ENCODE measurements around the gene RPGRIP1.
"Not testable (repeated sequence)": the region's sequence is repeated elsewhere in the genome, so short reads cannot be mapped to it uniquely, and the experiment has no call there.

Gene RPGRIP1

GRCh38 chr14:21258005-21258888 lies 21.6 kb upstream of the RPGRIP1 start:
- in situ Hi-C loops (cut with MboI; ENCODE audit: low sequenced_read_pairs) = no loop called here

- in situ Hi-C loops (cut with MboI; ENCODE audit: low sequenced_read_pairs) = no loop called here
These were observed 20.7 kb upstream of the RPGRIP1 start for GRCh38 chr14:21258889-21259787.

GRCh38 chr14:21261824-21262223 lies 18.1 kb upstream of the RPGRIP1 start:
- in situ Hi-C loops (cut with MboI; ENCODE audit: low sequenced_read_pairs) = no loop called here

- in situ Hi-C loops (cut with MboI; ENCODE audit: low sequenced_read_pairs) = no loop called here
These were observed 17.5 kb upstream of the RPGRIP1 start for GRCh38 chr14:21262410-21262809.

GRCh38 chr14:21263284-21264024 lies 16.4 kb upstream of the RPGRIP1 start:
- in situ Hi-C loops (cut with MboI; ENCODE audit: low sequenced_read_pairs) = no loop called here

- in situ Hi-C loops (cut with MboI; ENCODE audit: low sequenced_read_pairs) = no loop called here
These were observed 15.7 kb upstream of the RPGRIP1 start for GRCh38 chr14:21264025-21264801.

- in situ Hi-C loops (cut with MboI; ENCODE audit: low sequenced_read_pairs) = no loop called here
These were observed 12.4 kb upstream of the RPGRIP1 start for GRCh38 chr14:21267431-21267845.

GRCh38 chr14:21267886-21268616 lies 11.8 kb upstream of the RPGRIP1 start:
- in situ Hi-C loops (cut with MboI; ENCODE audit: low sequenced_read_pairs) = no loop called here

- in situ Hi-C loops (cut with MboI; ENCODE audit: low sequenced_read_pairs) = no loop called here
These were observed 11.1 kb upstream of the RPGRIP1 start for GRCh38 chr14:21268617-21269251.

- in situ Hi-C loops (cut with MboI; ENCODE audit: low sequenced_read_pairs) = no loop called here
These were observed 10.4 kb upstream of the RPGRIP1 start, which contains the start of gene HNRNPC for GRCh38 chr14:21269252-21270046. Gene HNRNPC, minus strand, starts transcription at chr14:21269442. Its CDS starts 35,249 bp downstream, at chr14:21234193.

GRCh38 chr14:21272661-21273060 lies 7.2 kb upstream of the RPGRIP1 start:
- in situ Hi-C loops (cut with MboI; ENCODE audit: low sequenced_read_pairs) = not testable (repeated sequence)

GRCh38 chr14:21275261-21275858 lies 4.5 kb upstream of the RPGRIP1 start:
- in situ Hi-C loops (cut with MboI; ENCODE audit: low sequenced_read_pairs) = no loop called here

- in situ Hi-C loops (cut with MboI; ENCODE audit: low sequenced_read_pairs) = no loop called here
These were observed 1.3 kb upstream of the RPGRIP1 start for GRCh38 chr14:21278632-21279031.

GRCh38 chr14:21281917-21282316 lies 2.0 kb downstream of the RPGRIP1 start:
- in situ Hi-C loops (cut with MboI; ENCODE audit: low sequenced_read_pairs) = not testable (repeated sequence)

- in situ Hi-C loops (cut with MboI; ENCODE audit: low sequenced_read_pairs) = not testable (repeated sequence)
These were observed 6.6 kb downstream of the RPGRIP1 start for GRCh38 chr14:21286516-21286915.

GRCh38 chr14:21287168-21287567 lies 7.3 kb downstream of the RPGRIP1 start:
- in situ Hi-C loops (cut with MboI; ENCODE audit: low sequenced_read_pairs) = no loop called here

GRCh38 chr14:21294026-21294425 lies 14.1 kb downstream of the RPGRIP1 start:
- in situ Hi-C loops (cut with MboI; ENCODE audit: low sequenced_read_pairs) = not testable (repeated sequence)

- in situ Hi-C loops (cut with MboI; ENCODE audit: low sequenced_read_pairs) = no loop called here
These were observed 18.5 kb downstream of the RPGRIP1 start for GRCh38 chr14:21298358-21298757.

Measured in hTERT RPE-1 (cell line).